GM18858 (cell line): ENCODE measurements around the gene KRTAP3-1.

Experiments
- ATAC-seq: cut with Tn5 transposase; IDR thresholded peaks from one replicate; pipeline ENCODE4 v1.9.1; 2021; ENCODE audit not compliant: unreplicated experiment

Gene KRTAP3-1

GRCh38 chr17:40980596-40980995, 28.3 kb downstream of the KRTAP3-1 start:
- ATAC-seq, result no peak

- no peak for ATAC-seq
These were observed 28.8 kb downstream of the KRTAP3-1 start for GRCh38 chr17:40980117-40980516.

GRCh38 chr17:40978575-40979151, 30.3 kb downstream of the KRTAP3-1 start:
- no peak for ATAC-seq

GRCh38 chr17:40975516-40975915, 33.4 kb downstream of the KRTAP3-1 start:
- no peak for ATAC-seq

GRCh38 chr17:40974366-40974765, 34.6 kb downstream of the KRTAP3-1 start:
- ATAC-seq, result no peak

GRCh38 chr17:40967582-40967981, 41.3 kb downstream of the KRTAP3-1 start:
- no peak for ATAC-seq

GRCh38 chr17:40966848-40967247, 42.1 kb downstream of the KRTAP3-1 start, which contains the start of gene KRT39:
KRT39 (minus strand) TSS chr17:40966948; CDS start chr17:40966856, 92 bp downstream.
- ATAC-seq, result no peak

GRCh38 chr17:40963838-40964237, 45.1 kb downstream of the KRTAP3-1 start:
- ATAC-seq, result no peak

GRCh38 chr17:40962059-40962561, 46.8 kb downstream of the KRTAP3-1 start:
- ATAC-seq, result no peak

GRCh38 chr17:40961591-40961990, 47.3 kb downstream of the KRTAP3-1 start:
- no peak for ATAC-seq

GRCh38 chr17:40960144-40960543, 48.8 kb downstream of the KRTAP3-1 start:
- no peak for ATAC-seq
